ENCODE data around the gene MUL1.

The MUL1 gene

DNA sequence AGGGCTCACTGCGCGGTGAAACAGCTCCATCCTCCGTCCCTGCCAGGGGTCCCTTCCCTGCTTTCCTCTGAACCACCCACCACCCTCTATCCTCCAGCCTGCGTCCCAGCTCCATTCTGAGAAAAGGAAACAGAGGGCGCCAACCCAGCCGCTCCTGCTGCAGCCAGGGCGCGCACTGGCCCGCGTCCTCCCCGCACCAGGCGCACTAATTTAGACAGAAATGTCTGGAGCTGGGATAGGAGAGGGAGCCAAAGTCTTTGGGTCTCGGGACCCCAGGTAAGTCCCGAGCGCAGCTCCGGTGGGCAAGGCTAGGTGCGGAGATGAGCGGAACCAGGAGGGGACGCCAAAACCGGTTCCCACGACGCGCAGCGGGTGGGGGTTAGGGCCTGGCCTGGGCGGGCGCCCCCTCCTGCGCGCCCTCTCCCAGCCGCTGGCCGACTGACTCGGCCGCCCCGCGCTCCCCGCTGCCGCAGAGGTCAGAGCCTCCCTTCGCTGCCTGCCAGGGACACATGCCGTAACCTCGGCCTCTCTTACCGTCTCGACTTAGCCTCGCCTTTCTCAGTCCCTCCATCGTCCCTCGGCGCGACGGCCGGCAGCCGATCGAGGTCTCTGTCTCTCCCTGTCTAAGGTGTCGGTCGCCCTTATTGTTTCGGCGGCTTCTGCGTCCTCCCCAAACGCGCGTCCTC lies 24.0 kb downstream of the MUL1 start:
- no peak overlapping the region for H3K4me2 ChIP-seq (ENCODE audit: low read depth, low read length, poor library complexity, severe bottlenecking)
- no peak overlapping the region for H3K4me3 ChIP-seq (ENCODE audit: insufficient read depth, low read length, poor library complexity, severe bottlenecking)
- no peak overlapping the region for H3K27ac ChIP-seq (ENCODE audit: low read depth, low read length)

DNA sequence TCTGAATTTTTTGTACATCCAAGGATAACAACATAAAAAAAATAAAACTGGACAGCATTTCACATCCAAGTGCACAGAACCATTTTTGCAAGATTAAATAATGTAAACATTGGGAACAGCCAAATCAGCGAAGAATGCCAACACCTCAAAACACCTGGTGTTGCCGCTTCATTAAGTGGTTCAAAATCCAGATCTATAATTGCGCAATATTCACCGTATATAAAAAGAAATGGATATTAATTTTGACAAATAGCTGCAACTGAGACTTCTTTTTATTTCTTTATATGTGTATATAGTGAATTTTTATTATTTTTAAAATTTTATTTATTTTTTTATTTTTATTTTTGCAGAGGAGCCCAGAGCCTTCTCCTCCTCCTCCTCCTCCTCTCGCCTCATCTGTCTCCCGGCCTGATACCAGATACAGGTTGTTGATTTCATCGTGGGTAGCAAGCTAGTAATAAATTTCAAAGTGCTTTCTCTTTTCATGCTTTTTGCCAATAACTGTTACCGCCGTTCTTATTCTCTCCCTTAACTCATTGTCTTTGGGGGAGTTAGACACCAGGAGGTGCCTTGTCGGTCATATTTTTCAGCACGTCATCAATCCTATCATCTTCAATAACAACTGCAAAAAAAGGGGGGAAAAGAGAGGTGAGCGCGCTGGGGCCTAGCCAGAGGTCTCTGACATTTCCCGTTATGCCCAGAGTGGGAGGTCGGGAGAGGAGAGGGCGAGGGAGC lies 24.7 kb downstream of the MUL1 start:
- TF ChIP-seq, protein P1, sequence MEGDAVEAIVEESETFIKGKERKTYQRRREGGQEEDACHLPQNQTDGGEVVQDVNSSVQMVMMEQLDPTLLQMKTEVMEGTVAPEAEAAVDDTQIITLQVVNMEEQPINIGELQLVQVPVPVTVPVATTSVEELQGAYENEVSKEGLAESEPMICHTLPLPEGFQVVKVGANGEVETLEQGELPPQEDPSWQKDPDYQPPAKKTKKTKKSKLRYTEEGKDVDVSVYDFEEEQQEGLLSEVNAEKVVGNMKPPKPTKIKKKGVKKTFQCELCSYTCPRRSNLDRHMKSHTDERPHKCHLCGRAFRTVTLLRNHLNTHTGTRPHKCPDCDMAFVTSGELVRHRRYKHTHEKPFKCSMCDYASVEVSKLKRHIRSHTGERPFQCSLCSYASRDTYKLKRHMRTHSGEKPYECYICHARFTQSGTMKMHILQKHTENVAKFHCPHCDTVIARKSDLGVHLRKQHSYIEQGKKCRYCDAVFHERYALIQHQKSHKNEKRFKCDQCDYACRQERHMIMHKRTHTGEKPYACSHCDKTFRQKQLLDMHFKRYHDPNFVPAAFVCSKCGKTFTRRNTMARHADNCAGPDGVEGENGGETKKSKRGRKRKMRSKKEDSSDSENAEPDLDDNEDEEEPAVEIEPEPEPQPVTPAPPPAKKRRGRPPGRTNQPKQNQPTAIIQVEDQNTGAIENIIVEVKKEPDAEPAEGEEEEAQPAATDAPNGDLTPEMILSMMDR (IDR thresholded peaks at IDR 0.05; ENCODE audit: insufficient read depth, low read length, poor library complexity, severe bottlenecking), result no peak
- no peak for TF ChIP-seq EZH2phosphoT487 (conservative IDR thresholded peaks at IDR 0.05; ENCODE audit: low read length)
- H3K9me2 ChIP-seq (replicated peaks; ENCODE audit: insufficient read depth, low read length), result no peaks in the 10 kb centered on the region
- no peak overlapping the region for H3K27ac ChIP-seq (ENCODE audit: low read depth, low read length)
- H3K4me2 ChIP-seq (ENCODE audit: low read depth, low read length, poor library complexity, severe bottlenecking), result no peak overlapping the region
- no peaks in the 10 kb centered on the region for H4K20me1 ChIP-seq (ENCODE audit: low read depth, low read length)
- H3K9me3 ChIP-seq (ENCODE audit: insufficient read depth, low read length), result no peaks in the 10 kb centered on the region
- H2AFZ ChIP-seq (ENCODE audit: low read depth, low read length, severe bottlenecking), result no peak overlapping the region
- H3K36me3 ChIP-seq (ENCODE audit: low read length), result no peaks in the 10 kb centered on the region
- H3K9ac ChIP-seq (ENCODE audit: low read length), result no peak overlapping the region
- H3K79me2 ChIP-seq (ENCODE audit: insufficient read depth, low read length), result no peaks in the 10 kb centered on the region
- no peak overlapping the region for H3K4me3 ChIP-seq (ENCODE audit: insufficient read depth, low read length, poor library complexity, severe bottlenecking)
- H3F3A ChIP-seq (ENCODE audit: insufficient read depth), result no peaks in the 10 kb centered on the region
- no peaks in the 10 kb centered on the region; the same call in 1 of the 2 replicates for H3K27me3 ChIP-seq (ENCODE audit: low read length)

More for the DNA sequence above, 24.0 kb downstream of the MUL1 start:
- TF ChIP-seq, protein P1 (IDR thresholded peaks at IDR 0.05; ENCODE audit: insufficient read depth, low read length, poor library complexity, severe bottlenecking), result no peak
- no peak for TF ChIP-seq EZH2phosphoT487 (conservative IDR thresholded peaks at IDR 0.05; ENCODE audit: low read length)
- no peak overlapping the region for H2AFZ ChIP-seq (ENCODE audit: low read depth, low read length, severe bottlenecking)
- H3K9me2 ChIP-seq (replicated peaks; ENCODE audit: insufficient read depth, low read length), result no peaks in the 10 kb centered on the region
- no peaks in the 10 kb centered on the region; the same call in 1 of the 2 replicates for H3K27me3 ChIP-seq (ENCODE audit: low read length)
- H4K20me1 ChIP-seq (ENCODE audit: low read depth, low read length), result no peaks in the 10 kb centered on the region
- no peaks in the 10 kb centered on the region for H3K79me2 ChIP-seq (ENCODE audit: insufficient read depth, low read length)
- no peaks in the 10 kb centered on the region for H3K9me3 ChIP-seq (ENCODE audit: insufficient read depth, low read length)
- H3K9ac ChIP-seq (ENCODE audit: low read length), result no peak overlapping the region
- no peaks in the 10 kb centered on the region for H3K36me3 ChIP-seq (ENCODE audit: low read length)
- no peaks in the 10 kb centered on the region for H3F3A ChIP-seq (ENCODE audit: insufficient read depth)

DNA sequence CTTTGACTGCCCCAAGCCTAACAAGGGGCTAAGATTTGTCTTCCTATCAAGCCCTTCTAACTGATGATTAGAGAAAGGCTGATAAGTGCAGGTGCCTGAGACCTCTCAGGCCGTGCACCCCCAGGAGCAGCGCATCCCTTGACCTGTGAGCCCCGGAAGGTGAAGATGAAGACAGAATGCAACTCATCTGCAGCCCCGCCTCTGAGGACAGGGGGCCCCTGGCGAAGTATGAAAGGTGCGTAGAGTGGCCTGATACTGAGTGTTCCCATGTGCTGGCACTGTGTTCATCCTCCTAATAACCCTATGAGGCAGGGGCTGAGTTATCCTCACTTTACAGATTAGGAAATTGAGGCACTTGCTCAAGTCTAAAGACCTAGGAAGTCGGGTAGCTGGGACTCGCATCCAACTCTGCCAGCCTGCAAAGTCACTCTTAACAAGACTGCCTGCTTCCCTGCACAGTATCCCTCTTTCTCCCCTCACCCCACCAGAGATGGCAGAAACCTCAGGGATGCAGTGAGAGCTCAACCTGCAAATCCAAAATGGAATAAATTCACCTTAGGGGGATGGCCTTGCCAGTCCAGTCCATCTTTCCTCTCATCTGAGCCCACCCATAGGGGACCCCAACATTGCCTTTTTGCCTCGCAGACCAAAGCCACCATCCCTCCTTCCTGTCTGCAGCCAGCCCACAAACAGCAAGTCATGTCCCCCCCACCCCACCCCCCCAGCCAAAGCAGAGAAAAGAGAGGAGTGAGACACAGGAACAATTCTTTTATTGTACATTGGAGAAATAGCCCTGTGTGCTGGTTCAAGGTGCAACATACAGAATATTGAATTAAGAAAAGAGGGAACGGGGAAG lies 26.1 kb downstream of the MUL1 start:
- Histone ChIP-seq H3K27ac (ENCODE audit: low read depth, low read length) (no peak overlapping the region), H2AFZ (ENCODE audit: low read depth, low read length, severe bottlenecking) (no peak overlapping the region), H3K9me2 (replicated peaks; ENCODE audit: insufficient read depth, low read length) (no peaks in the 10 kb centered on the region), H3F3A (ENCODE audit: insufficient read depth) (no peaks in the 10 kb centered on the region), H3K79me2 (ENCODE audit: insufficient read depth, low read length) (no peaks in the 10 kb centered on the region), H3K9ac (ENCODE audit: low read length) (no peak overlapping the region), H3K9me3 (ENCODE audit: insufficient read depth, low read length) (no peaks in the 10 kb centered on the region), H3K27me3 (ENCODE audit: low read length) (no peaks in the 10 kb centered on the region; the same call in 1 of the 2 replicates), H3K36me3 (ENCODE audit: low read length) (no peaks in the 10 kb centered on the region), H3K4me3 (ENCODE audit: insufficient read depth, low read length, poor library complexity, severe bottlenecking) (no peak overlapping the region), H4K20me1 (ENCODE audit: low read depth, low read length) (no peaks in the 10 kb centered on the region), H3K4me2 (ENCODE audit: low read depth, low read length, poor library complexity, severe bottlenecking) (no peak overlapping the region)
- TF ChIP-seq, protein P1 (IDR thresholded peaks at IDR 0.05; ENCODE audit: insufficient read depth, low read length, poor library complexity, severe bottlenecking), result no peak
